Bone marrow (tissue), 2 donors: Measurements from ENCODE around the gene CXCL17.

Source experiments
- DNase-seq, 2 donors: peaks; one replicate each; lab custom pipeline; 2025; lab: John Stamatoyannopoulos, UW

Gene CXCL17

GRCh38 chr19:42423462-42424344 is 19.0 kb downstream of the CXCL17 start:
- DNase-seq, result peak; percentile 24 to 67

- no peak for DNase-seq
These were observed 19.8 kb downstream of the CXCL17 start for GRCh38 chr19:42422901-42423461.

GRCh38 chr19:42422092-42422900 is 20.4 kb downstream of the CXCL17 start:
- DNase-seq, result no peak

GRCh38 chr19:42421591-42422031 is 21.1 kb downstream of the CXCL17 start:
- DNase-seq, result no peak

GRCh38 chr19:42421101-42421500 is 21.6 kb downstream of the CXCL17 start:
- no peak for DNase-seq

- peak in 1 of 2 donors; percentile 26 for DNase-seq
These were observed 22.6 kb downstream of the CXCL17 start for GRCh38 chr19:42420055-42420544.

- no peak for DNase-seq
These were observed 23.4 kb downstream of the CXCL17 start for GRCh38 chr19:42419309-42419708.

GRCh38 chr19:42412661-42413076 is 30.1 kb downstream of the CXCL17 start:
- DNase-seq, result no peak

- DNase-seq, result no peak
These were observed 30.5 kb downstream of the CXCL17 start for GRCh38 chr19:42412227-42412626.

GRCh38 chr19:42411581-42412178 is 31.1 kb downstream of the CXCL17 start:
- DNase-seq, result no peak

- DNase-seq, result no peak
These were observed 32.4 kb downstream of the CXCL17 start for GRCh38 chr19:42410371-42410770.

- DNase-seq, result no peak
These were observed 33.3 kb downstream of the CXCL17 start for GRCh38 chr19:42409477-42409876.

GRCh38 chr19:42407816-42408175 is 35.0 kb downstream of the CXCL17 start:
- DNase-seq, result no peak

GRCh38 chr19:42407085-42407815 is 35.5 kb downstream of the CXCL17 start:
- no peak for DNase-seq

- DNase-seq, result no peak
These were observed 36.6 kb downstream of the CXCL17 start for GRCh38 chr19:42406111-42406510.

GRCh38 chr19:42403586-42403985 is 39.2 kb downstream of the CXCL17 start:
- DNase-seq, result no peak

- no peak for DNase-seq
These were observed 40.2 kb downstream of the CXCL17 start for GRCh38 chr19:42402376-42403116.

GRCh38 chr19:42401365-42402303 is 41.1 kb downstream of the CXCL17 start:
- DNase-seq, result peak; percentile 43

GRCh38 chr19:42400404-42400803 is 42.3 kb downstream of the CXCL17 start:
- DNase-seq, result no peak
